CD14-positive monocyte (primary cell): ENCODE results near the gene LAMA3. TPM values are rescaled to one million over a fixed set of nuclear protein-coding genes. Genes with fewer than 3 reads are reported as not detected.

Experiments used
- DNase-seq, 3 donors: peaks; one replicate each; pipeline ENCODE4 v3.0.0-alpha.2; 2011 to 2022
- H2AFZ ChIP-seq: 2 replicates; pipeline ENCODE4 v1.6.0; 2012; ENCODE audit warnings: mild to moderate bottlenecking, low read depth, low read length, inconsistent platforms; ENCODE audit not compliant: insufficient read depth, poor library complexity, severe bottlenecking
- H3K27ac ChIP-seq, 2 donors: 1 replicate in 1 of 2; 2 replicates in 1 of 2; pipeline ENCODE4 v1.5.1; 2012 to 2013; ENCODE audit warnings: low read length in 2 of 2, control low read depth in 1 of 2, inconsistent platforms in 1 of 2, low read depth in 1 of 2, mild to moderate bottlenecking in 1 of 2
- H3K27me3 ChIP-seq, 2 donors: one replicate each; pipeline versions ENCODE4 v1.6.0 to v1.6.1; 2011 to 2013; ENCODE audit warnings: low read length in 2 of 2; ENCODE audit not compliant: control insufficient read depth in 2 of 2, insufficient read depth in 2 of 2
- H3K36me3 ChIP-seq, 2 donors: replicated peaks in 1 of 2; 1 replicate in 1 of 2; 2 replicates in 1 of 2; pipeline versions ENCODE4 v1.5.1 to v1.6.1; 2012 to 2013; ENCODE audit warnings: low read length in 2 of 2, control low read depth in 1 of 2, inconsistent platforms in 1 of 2, mild to moderate bottlenecking in 1 of 2; ENCODE audit not compliant: insufficient read depth in 2 of 2, control insufficient read depth in 1 of 2
- H3K4me1 ChIP-seq, 2 donors: 1 replicate in 1 of 2; 2 replicates in 1 of 2; pipeline versions ENCODE4 v1.5.1 to v1.6.1; 2012 to 2013; ENCODE audit warnings: low read length in 2 of 2, control low read depth in 1 of 2, inconsistent platforms in 1 of 2, mild to moderate bottlenecking in 1 of 2, moderate library complexity in 1 of 2; ENCODE audit not compliant: insufficient read depth in 2 of 2, control insufficient read depth in 1 of 2
- H3K4me2 ChIP-seq: replicated peaks from 2 replicates; pipeline ENCODE3; 2012; ENCODE audit warnings: low read length, moderate library complexity, mild to moderate bottlenecking; ENCODE audit not compliant: poor library complexity, severe bottlenecking; ENCODE audit errors: extremely low read depth
- H3K4me3 ChIP-seq, 3 experiments: fragments of 200-600 bp in 1 of 3; sonication (generic) in 1 of 3; replicated peaks in 1 of 3; 1 replicate in 2 of 3; 2 replicates in 1 of 3; pipeline ENCODE4 v1.5.1; 2011 to 2013; ENCODE audit warnings: low read length in 3 of 3, mild to moderate bottlenecking in 3 of 3, control low read depth in 2 of 3, low read depth in 2 of 3, inconsistent platforms in 1 of 3, moderate library complexity in 1 of 3
- H3K79me2 ChIP-seq: 2 replicates; pipeline ENCODE4 v1.6.0; 2012; ENCODE audit warnings: mild to moderate bottlenecking, control low read depth, inconsistent platforms, low read length, moderate library complexity; ENCODE audit not compliant: insufficient read depth
- H3K9ac ChIP-seq: 2 replicates; pipeline ENCODE4 v1.6.0; 2017; ENCODE audit warnings: low read length, mild to moderate bottlenecking; ENCODE audit not compliant: insufficient read depth, poor library complexity, severe bottlenecking
- H3K9me3 ChIP-seq, 2 donors: replicated peaks in 1 of 2; 1 replicate in 1 of 2; 2 replicates in 1 of 2; pipeline versions ENCODE4 v1.5.1 to v1.6.1; 2012 to 2013; ENCODE audit warnings: low read length in 2 of 2, control low read depth in 1 of 2; ENCODE audit not compliant: control insufficient read depth in 1 of 2, insufficient read depth in 1 of 2
- H4K20me1 ChIP-seq: 2 replicates; pipeline ENCODE4 v1.6.0; 2012; ENCODE audit warnings: mild to moderate bottlenecking, low read length, control low read depth, moderate library complexity; ENCODE audit not compliant: insufficient read depth
- H3K27ac Mint-ChIP-seq, 7 donors: one replicate each; pipeline ENCODE4 v1.8.0; 2020; ENCODE audit warnings: mild to moderate bottlenecking in 7 of 7, mixed read lengths in 7 of 7, moderate library complexity in 6 of 7, inconsistent platforms in 2 of 7
- H3K27me3 Mint-ChIP-seq, 3 donors: one replicate each; pipeline ENCODE4 v1.8.0; 2021 to 2022; ENCODE audit warnings: low read depth in 3 of 3, mild to moderate bottlenecking in 3 of 3, mixed read lengths in 3 of 3, moderate library complexity in 3 of 3, inconsistent platforms in 1 of 3
- H3K36me3 Mint-ChIP-seq, 2 donors: one replicate each; pipeline ENCODE4 v1.8.0; 2020; ENCODE audit warnings: mixed read lengths in 2 of 2, inconsistent platforms in 1 of 2, mild to moderate bottlenecking in 1 of 2
- H3K4me1 Mint-ChIP-seq: one replicate; pipeline ENCODE4 v1.8.0; 2020; ENCODE audit warnings: mild to moderate bottlenecking, mixed read lengths
- H3K4me3 Mint-ChIP-seq, 2 donors: one replicate each; pipeline ENCODE4 v1.8.0; 2020; ENCODE audit warnings: mild to moderate bottlenecking in 2 of 2, mixed read lengths in 2 of 2, moderate library complexity in 1 of 2
- H3K9me3 Mint-ChIP-seq, 7 donors: one replicate each; pipeline ENCODE4 v1.8.0; 2020 to 2022; ENCODE audit warnings: mixed read lengths in 7 of 7, mild to moderate bottlenecking in 6 of 7, moderate library complexity in 6 of 7, inconsistent platforms in 2 of 7
- CTCF ChIP-seq: fragments of 200-600 bp; IDR thresholded peaks from one replicate; pipeline ENCODE4 v1.8.0; 2022; ENCODE audit warnings: antibody characterized with exemption, mild to moderate bottlenecking
- WGBS: methylation state at CpG from one replicate; pipeline ENCODE4 v1.1.5; 2013; ENCODE audit warnings: missing lambda C conversion rate; ENCODE audit not compliant: insufficient coverage; 5-methylcytosine and 5-hydroxymethylcytosine counted together
- intact Hi-C, 2 donors: fragments of 100-400 bp; cut with micrococcal nuclease; formaldehyde crosslinking; loops; one replicate each; pipeline versions ENCODE4 v1.15.0 to v1.15.1; 2023
- polyA plus RNA-seq, 3 donors: library from polyadenylated mRNA; depleted of rRNA in 1 of 3; unstranded in 2 of 3; stranded (reverse) in 1 of 3; fragments of 300-500 nt in 2 of 3; fragments of >200 nt in 1 of 3; fragmentation: Illumina TruSeq in 2 of 3; gene quantifications; 1 replicate in 2 of 3; 2 replicates in 1 of 3; pipeline ENCODE4 v1.2.3, GENCODE V29; 2012 to 2021

Gene LAMA3
- polyA plus RNA-seq, 3 donors, result not detected

- intact Hi-C loops, result no loop called here
- WGBS, result 100% methylated on average over 2 of the region's 6 CpGs
- H3K79me2 ChIP-seq, result no peaks in the 10 kb centered on the region
- no peaks in the 10 kb centered on the region for H3K36me3 ChIP-seq
- Mint-ChIP-seq H3K4me1 (peaks cover 13% of the 10 kb centered on the region), H3K9me3 (no peaks in the 10 kb centered on the region), H3K27ac (no peak overlapping the region), H3K27me3 (peaks cover 2 to 8% (median 3%) of the 10 kb centered on the region in 3 donors), H3K4me3 (no peak overlapping the region), H3K36me3 (no peaks in the 10 kb centered on the region)
- no peak overlapping the region for H3K4me3 ChIP-seq
- no peak for TF ChIP-seq CTCF
- H4K20me1 ChIP-seq, result no peaks in the 10 kb centered on the region
- H3K27me3 ChIP-seq, result no peaks in the 10 kb centered on the region
- H3K27ac ChIP-seq, result no peak overlapping the region
- H3K9ac ChIP-seq, result no peak overlapping the region
- no peak overlapping the region for H2AFZ ChIP-seq
- H3K9me3 ChIP-seq, result no peaks in the 10 kb centered on the region
- no peaks in the 10 kb centered on the region for H3K4me1 ChIP-seq
- no peak overlapping the region for H3K4me2 ChIP-seq
- no peak for DNase-seq
Observed at GRCh38 chr18:23652232-23652631, 37.0 kb upstream of the LAMA3 start.

- Histone ChIP-seq H3K36me3 (no peaks in the 10 kb centered on the region), H3K4me2 (no peak overlapping the region), H3K9ac (no peak overlapping the region), H3K4me3 (no peak overlapping the region), H3K27ac (no peak overlapping the region), H3K4me1 (peaks cover 14 to 15% of the 10 kb centered on the region in 2 donors), H2AFZ (no peak overlapping the region), H3K79me2 (no peaks in the 10 kb centered on the region), H3K27me3 (peaks cover 25 to 39% of the 10 kb centered on the region in 2 donors), H4K20me1 (no peaks in the 10 kb centered on the region), H3K9me3 (peaks cover 0 to 12% of the 10 kb centered on the region in 2 donors)
- WGBS, result 100% methylated on average over 1 of the region's 5 CpGs
- Mint-ChIP-seq H3K27ac (no peak overlapping the region), H3K36me3 (peaks cover 4 to 5% of the 10 kb centered on the region in 2 donors), H3K4me1 (peaks cover 14% of the 10 kb centered on the region), H3K9me3 (peaks cover 0 to 18% (median 4%) of the 10 kb centered on the region in 7 donors), H3K27me3 (peaks cover 44 to 57% (median 50%) of the 10 kb centered on the region in 3 donors), H3K4me3 (no peak overlapping the region)
- DNase-seq, result no peak
- intact Hi-C loops, result no loop called here
- TF ChIP-seq CTCF, result no peak
Observed at GRCh38 chr18:23658285-23658684, 31.0 kb upstream of the LAMA3 start.
